Measurements from ENCODE around the gene TF.

The TF gene

DNA sequence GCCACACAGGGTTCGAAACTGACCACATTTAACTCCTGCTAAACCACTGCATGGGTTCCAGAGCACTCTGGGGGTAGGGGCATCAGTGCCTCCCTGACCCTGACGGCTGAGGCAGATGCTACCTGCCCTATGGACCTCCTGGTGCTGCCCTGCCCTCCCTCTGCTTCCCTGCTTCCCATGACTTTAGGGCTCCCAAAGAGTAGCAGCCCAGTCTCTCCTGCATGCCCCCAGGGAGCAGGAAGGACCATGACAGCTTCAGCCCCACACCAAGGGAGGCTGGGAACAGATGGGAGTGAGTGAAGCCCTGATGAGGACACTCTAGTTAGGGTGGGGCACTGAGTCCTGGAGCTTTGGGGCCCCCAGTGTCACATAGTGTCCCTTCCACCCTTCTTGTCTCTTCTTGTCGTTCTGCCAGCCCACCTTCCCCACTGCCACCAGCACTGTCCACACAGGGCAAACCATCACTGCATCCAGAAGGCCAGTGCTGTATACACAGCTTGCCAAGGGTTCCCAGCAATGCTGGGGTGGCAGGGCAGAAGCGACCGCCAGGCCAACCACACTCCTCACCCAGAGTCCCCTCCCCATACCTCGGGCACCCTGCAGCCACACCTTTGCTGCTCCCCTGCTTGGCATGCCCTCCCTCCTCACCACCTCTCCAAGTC is 90.4 kb downstream of the TF start:
- DNase-seq (ENCODE audit: low read depth) = no peak

DNA sequence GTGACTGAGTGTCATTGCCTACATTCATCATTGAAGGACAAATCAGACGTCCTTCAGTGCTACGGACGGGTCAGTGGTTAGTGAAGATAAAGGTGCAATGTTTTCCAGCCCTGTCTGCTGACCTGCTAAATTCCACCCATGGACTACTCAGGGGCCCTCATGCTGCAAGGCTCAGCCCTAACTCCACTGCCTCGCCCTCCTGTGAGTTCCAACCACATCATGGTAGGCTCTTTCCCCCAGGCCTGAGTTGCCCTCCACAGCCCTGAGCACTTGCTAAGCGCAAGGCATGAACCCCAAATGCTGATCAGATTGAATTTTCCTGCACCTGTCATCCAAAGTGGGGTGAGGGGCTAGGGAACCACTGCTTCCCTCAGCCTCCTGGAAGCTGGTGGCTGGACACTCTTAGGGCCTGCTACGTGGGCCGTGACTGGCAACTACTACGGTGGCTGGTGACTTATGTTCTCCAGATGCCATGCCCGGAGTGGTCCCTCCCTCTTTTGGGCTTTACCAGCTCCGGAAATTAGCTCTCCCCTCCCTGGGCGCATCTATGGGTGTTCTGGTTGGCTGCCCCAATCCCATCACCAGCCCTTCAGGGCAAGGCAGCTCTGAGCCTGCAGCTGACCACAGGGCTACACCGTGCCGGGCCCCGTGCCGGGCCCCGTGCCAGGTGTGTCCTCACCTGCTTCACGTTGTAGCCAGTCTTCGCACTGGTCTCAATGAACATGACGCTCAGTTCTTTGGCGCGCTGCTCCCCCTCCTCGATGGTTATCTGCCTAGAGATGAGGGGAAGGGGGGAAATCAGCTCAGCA is 91.5 kb downstream of the TF start:
- no peak for DNase-seq (ENCODE audit: low read depth)

GRCh38 chr3:133838296-133838789 is 92.2 kb downstream of the TF start:
- no peak for DNase-seq (ENCODE audit: low read depth)

DNA sequence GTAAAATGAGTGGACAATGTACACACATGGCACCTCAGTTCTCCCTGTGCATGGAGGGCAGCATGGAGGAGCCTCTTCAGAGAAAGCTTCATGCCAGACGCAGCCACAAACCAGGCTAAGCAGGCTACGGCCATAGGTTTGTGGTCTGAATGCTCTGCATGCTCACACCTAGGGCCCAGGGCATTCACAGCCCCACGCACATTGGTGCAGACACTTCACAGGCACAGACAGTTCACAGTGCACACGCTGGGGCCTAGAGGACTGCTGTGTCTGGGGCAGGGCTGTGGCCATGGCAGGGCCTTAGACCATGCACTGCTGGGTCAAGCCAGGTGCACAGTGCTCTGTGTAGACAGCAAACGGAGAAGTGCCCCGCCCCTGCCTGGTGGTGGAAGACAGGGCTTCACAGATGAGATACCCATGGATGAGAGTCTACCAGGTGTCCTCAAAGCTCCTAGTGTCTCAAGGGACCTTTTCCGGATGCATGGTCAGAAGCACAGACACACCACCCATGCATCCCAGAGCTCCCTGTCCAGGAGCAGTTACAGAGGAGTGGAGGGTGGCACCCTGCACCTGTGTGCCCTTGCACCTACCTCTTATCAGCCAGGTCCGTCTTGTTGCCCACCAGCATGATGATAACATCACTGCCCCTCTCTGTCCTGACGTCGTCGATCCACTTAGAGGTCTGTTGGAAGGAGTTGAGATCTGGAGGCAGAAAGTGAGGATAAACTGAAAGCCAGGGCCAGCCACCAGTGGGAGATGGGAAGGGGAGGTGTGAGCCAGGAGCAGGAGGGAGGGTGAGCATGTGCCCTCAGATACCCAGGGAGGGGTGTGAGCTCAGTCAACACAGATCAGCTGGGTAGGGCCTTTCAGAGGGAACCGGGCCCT is 93.0 kb downstream of the TF start:
- DNase-seq (ENCODE audit: low read depth) = no peak

DNA sequence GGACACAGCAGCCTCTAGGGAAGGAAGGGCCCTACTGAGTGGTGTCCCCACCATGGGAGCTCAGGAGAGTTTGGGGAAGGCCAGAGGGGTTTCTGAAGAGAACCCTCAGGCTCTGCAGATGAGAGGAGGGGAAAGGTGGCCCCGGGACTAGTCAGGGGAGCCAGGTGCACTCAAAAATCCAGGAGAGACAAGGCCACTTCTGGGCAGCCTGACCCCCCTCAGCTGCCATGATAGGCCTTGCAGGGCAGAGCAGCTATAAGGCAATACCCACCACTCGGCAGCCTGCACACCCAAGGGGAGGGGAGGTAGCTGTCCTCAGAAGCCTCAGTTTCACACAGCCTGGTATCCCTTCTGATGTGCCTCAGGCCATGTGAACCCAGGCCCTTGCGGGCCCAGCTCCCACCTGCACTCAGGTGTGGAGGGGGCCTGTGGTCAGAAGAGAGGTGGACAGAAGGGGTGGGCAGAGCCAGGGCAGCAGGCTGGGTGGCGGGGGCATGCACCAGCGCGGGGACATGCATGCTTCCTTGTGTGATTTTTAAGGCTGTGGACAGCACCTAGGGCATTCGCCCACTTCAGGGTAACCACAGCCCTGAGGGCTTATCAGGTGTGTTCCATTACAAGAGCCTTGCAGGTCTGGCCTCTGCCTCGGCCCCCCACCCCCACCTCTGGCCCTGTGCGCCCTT is 94.0 kb downstream of the TF start:
- DNase-seq (ENCODE audit: low read depth) = no peak

GRCh38 chr3:133840767-133841166 is 94.6 kb downstream of the TF start:
- DNase-seq (ENCODE audit: low read depth) = no peak

DNA sequence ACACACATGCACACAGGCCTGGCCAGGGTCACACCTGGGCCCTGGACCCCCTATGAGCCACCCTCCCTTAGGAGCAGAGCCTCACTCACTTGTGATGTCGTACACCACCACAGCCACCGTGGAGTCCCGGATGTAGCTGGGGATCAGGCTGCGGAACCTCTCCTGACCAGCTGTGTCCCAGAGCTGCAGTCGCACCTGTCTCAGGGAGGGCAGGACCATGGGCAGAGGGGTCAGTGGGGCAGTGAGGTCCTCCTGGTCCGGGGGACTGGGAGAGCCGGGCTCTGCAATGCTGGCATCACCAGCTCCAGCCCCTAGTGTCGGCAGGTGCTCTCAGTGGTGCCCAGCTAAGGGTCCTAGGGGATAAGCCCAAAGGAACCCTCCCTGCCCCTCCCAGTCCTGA is 95.0 kb downstream of the TF start:
- DNase-seq (ENCODE audit: low read depth) = no peak

- DNase-seq (ENCODE audit: low read depth) = no peak
These were observed 96.0 kb downstream of the TF start for GRCh38 chr3:133842158-133842557.

DNA sequence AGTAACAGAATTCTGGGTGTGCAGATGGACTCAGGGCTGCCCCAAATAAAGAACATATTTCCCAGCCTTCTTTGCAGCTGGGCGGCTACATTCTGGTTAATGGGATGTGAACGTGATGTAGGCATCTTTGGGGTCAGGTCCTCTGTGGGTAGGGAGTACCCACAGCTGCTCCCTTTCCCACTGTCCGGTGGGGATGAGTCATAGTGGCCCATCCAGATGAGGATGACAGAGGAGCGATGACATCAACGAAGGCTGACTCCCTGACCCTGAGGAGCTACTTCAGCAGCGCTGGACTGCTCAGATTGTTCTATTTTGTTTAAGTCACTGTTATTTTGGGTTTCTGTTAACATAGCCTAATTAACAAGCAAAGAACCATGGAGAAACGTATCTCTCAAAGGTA is 97.4 kb downstream of the TF start:
- DNase-seq (ENCODE audit: low read depth) = no peak

DNA sequence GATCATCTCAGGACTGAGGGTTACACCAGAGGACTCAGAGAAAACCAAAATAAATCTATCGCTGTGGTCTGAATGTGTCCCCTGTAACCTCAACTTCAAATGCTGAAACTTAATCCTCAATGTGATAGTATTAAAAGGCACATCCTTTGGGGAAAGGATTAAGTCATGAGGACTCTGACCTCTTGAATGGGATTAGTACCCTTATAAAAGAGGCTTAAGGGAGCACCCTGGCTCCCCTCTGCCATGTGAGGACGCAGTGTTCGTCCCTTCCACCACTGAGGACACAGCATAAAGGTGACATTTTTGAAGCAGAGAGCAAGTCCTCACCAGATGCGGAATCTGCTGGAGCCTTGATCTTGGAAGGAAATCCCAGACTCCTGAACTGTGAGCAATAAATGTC is 98.9 kb downstream of the TF start:
- DNase-seq (ENCODE audit: low read depth) = no peak
